Head of caudate nucleus (tissue), 42 donors: Measurements from ENCODE around the gene SMG6.
"Not testable (repeated sequence)": the region's sequence is repeated elsewhere in the genome, so short reads cannot be mapped to it uniquely, and the experiment has no call there.

ENCODE experiments used
- DNase-seq, 42 donors: peaks; one replicate each; pipeline versions ENCODE4 v3.0.0 to v3.0.0-alpha.2; 2020 to 2021; ENCODE audit warnings: mixed read lengths in 7 of 42
- intact Hi-C: fragments of 100-400 bp; cut with DNase I; formaldehyde crosslinking; loops from one replicate; pipeline ENCODE4 v1.15.0; 2022

Gene SMG6

GRCh38 chr17:2172999-2173398 is 130.6 kb downstream of the SMG6 start:
- intact Hi-C loops = no loop called here
- peak in 5 of 42 donors; percentile 18 to 56 (median 37) for DNase-seq

DNA sequence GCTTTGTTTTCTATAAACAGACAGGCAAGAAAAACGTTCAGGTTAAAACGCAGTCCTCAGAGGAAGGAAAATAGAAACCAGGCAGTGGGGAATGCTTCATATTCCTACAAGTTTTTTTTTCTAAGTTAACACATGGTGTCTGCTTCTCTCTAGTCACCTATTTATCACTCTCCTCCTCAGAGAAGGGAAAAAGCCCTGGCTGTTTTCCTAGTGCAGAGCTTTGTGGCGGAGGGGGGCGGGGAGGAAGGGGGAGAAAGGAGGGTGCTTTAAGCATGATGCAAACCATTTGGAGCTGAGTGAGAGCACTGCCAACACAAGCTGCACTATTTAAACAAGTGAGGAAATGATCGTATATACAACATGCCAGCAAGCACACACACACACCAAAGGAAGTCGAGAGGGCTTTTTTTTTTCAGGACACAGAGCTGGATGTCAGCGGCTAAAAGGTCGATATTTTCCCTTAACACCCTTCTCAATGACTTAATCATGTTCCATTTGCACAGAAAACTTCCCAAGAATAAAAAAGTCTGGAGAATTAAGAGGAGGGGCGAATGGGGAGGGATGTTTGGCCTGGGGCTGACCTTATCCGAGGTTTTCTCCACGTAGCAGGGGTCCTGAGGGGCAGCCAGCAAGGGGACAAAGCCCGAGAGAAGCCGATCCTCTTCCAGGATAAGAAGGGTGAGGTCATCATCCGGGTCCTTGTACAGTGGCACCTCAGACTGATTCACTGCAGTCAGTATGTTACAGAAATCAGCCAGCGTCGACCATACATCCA is 131.3 kb downstream of the SMG6 start:
- peak in 22 of 42 donors; percentile 15 to 75 (median 42) for DNase-seq
- intact Hi-C loops = no loop called here

GRCh38 chr17:2171702-2172076 is 131.9 kb downstream of the SMG6 start:
- intact Hi-C loops = no loop called here
- no peak for DNase-seq

- DNase-seq = no peak
- intact Hi-C loops = no loop called here
These were observed 133.6 kb downstream of the SMG6 start for GRCh38 chr17:2170023-2170422.

DNA sequence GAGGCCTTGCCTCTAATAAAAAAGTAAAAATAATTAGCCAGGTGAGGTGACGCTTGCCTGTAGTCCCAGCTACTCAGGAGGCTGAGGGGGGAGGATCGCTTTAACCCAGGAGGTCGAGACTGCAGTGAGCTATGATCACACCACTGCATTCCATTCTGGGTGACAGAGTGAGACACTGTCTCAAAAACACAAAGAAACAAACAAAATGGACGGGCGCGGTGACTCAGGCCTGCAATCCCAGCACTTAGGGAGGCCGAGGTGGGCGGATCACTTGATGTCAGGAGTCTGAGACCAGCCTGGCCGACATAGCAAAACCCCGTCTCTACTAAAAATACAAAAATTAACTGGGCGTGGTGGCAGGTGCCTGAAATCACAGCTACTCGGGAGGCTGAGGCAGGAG is 137.9 kb downstream of the SMG6 start:
- DNase-seq, intact Hi-C loops: not testable (repeated sequence)

DNA sequence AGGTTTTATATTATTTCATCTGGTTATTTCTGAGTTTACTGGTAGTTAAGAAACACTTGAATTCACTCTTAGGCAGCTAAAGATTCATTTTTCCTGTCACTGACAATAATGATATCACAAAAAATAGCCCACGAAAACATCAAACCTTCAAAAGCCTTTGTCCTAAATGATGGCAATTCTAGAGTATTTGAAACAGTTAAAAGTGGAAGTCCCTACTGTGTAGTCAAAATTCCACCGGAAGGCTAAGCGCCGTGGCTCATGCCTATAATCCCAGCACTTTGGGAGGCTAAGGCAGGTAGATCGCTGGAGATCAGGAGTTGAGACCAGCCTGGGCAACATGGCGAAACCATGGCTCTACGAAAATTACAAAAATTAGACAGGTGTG is 145.2 kb downstream of the SMG6 start:
- intact Hi-C loops = no loop called here
- DNase-seq = no peak

- peak in 11 of 42 donors; percentile 14 to 72 (median 38) for DNase-seq
- intact Hi-C loops = no loop called here
These were observed 145.8 kb downstream of the SMG6 start for GRCh38 chr17:2157675-2158395.

DNA sequence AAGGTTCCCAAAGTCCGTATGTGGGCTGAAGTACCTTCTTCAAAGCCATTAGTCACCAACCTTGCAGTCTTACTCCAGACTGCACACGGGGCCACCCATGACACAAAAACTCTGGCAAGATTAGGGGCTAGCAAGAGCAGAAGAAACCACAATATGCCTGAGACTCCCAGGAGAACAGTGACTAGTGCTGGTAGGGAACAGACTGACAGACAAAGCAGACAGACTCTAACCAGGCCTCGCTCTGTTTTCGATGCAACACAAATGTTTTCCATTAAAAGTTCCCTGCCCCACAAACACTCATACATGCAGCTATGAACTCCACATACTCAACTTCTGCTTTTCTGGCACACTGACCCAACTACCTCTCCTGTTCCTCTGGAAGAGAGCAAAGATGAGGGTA is 146.5 kb downstream of the SMG6 start:
- intact Hi-C loops = no loop called here
- DNase-seq = no peak

DNA sequence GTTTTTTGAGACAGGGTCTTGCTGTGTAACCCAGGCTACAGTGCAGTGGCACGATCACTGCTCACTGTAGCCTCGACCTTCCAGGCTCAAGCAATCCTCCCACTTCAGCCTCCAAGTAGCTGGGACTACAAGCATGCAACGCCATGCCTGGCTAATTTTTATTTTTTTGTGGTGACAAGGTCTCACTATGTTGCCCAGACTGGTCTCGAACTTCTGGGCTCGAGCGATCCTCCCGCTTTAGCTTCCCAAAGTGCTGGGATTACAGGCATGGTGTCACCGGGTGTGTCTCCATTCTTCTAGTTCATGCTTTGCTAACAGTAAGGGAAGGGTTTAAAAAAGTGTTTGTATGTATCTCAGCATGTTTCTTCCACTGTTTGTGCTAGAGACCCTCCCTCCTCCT is 146.9 kb downstream of the SMG6 start:
- DNase-seq = no peak
- intact Hi-C loops = no loop called here

DNA sequence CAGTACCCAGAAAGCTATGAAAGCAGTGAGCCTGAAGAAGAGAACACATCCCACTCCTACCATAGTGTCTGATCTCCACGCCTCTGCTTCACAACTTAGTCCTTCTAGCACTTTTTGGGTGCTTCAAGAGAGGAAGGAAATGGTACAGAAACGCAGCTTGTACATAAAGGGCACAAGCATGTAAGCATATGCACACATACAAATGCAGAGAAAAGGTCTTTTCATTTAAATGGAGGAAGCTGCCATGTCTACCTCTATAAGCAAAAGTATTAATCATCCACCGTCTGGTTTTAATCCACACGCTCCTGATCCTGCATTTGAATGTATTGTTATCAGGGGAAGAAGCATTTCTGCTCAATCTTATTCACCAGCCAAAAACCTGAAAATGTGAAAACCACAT is 148.0 kb downstream of the SMG6 start:
- intact Hi-C loops = no loop called here
- DNase-seq = no peak

GRCh38 chr17:2151358-2152033 is 152.1 kb downstream of the SMG6 start:
- intact Hi-C loops = no loop called here
- no peak for DNase-seq

DNA sequence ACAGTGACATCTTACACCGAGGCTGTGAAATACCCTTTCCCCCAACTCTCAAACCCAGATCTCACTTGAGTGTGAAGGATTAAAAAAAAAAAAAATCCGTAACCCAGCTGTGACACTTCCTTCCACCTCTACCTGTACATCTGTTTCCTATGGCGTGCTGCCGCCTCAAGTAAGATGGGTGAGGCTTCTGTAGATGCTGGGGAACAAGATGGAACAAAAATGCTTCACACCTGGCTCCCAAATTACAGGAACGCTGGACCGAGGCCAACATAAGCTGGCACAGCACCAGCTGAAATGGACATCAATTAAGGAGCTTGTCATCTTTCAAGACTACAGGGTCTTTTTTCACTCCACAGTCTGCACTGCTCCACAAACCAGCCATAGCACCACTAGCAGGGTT is 152.8 kb downstream of the SMG6 start:
- no peak for DNase-seq
- intact Hi-C loops = no loop called here

DNA sequence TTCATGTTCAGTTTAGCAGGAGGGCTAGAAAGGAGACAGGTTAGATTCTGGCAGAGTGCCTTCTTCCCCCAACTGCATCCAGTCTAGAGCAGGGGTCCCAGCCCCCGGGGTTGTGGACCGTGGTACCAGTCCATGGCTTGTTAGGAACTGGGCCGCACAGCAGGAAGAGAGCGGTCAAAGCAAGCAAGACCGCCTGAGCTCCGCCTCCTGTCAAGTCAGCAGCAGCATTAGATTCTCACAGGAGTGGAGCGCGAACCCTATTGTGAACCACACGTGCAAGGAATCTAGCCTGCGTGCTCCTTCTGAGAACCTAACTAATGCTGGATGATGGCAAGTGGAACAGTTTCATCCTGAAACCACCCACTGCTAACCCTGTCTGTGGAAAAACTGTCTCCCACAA is 153.7 kb downstream of the SMG6 start:
- intact Hi-C loops = no loop called here
- DNase-seq = no peak

GRCh38 chr17:2146132-2146871 is 157.3 kb downstream of the SMG6 start:
- intact Hi-C loops = no loop called here
- DNase-seq = no peak

DNA sequence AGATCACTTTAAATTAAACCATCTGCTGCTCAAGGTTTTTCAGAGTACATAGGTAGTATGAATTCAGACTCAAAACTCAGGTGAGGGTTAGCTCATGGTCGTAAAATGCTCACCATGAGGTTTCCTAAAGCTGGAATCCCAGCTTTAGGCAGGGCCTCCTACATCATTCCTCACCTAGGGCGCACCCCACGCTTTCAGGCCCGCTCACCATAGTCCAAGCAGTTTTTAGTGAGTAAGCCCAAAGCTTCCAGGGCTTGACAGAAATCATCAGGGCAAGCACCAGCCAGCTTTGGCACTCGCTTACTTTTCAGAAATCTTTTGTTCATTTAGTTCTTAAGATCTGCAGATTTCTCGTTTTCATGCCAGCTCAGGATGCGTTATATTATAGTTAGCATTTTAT is 158.9 kb downstream of the SMG6 start:
- DNase-seq = no peak
- intact Hi-C loops = no loop called here

DNA sequence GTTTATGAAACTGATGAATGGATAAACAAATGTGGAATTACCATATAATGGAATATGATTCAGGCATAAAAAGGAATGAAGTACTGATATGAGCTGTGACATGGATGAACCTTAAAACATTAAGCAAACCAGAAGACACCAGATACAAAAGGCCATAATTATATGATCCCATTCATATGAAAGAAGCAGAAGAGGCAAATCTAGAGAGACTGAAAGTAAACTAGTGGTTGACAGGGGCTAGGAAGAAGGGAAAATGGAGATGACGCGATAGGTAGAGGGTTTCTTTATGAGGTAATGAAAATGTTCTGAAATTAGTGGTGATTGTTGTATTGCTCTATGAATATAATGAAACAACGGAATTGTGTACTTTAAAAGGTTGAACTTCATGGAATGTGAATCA is 160.3 kb downstream of the SMG6 start:
- intact Hi-C loops = no loop called here

DNA sequence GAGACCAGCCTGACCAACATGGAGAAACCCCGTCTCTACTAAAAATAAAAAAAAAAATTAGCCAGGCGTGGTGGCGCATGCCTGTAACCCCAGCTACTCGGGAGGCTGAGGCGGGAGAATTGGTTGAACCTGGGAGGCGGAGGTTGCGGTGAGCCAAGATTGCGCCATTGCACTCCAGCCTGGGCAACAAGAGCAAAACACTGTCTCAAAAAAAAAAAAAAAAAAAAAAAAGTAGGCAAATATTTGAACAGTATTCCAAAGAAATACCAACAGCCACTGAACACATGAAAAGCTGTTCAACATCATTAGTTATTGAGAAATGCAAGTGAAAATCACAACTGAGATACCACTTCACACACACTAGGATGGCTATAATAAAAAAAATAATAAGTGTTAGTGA is 160.9 kb downstream of the SMG6 start:
- intact Hi-C loops, DNase-seq: not testable (repeated sequence)

More for the DNA sequence above, 160.3 kb downstream of the SMG6 start:
- no peak for DNase-seq

- intact Hi-C loops = no loop called here
These were observed 162.9 kb downstream of the SMG6 start for GRCh38 chr17:2140683-2141082.

DNA sequence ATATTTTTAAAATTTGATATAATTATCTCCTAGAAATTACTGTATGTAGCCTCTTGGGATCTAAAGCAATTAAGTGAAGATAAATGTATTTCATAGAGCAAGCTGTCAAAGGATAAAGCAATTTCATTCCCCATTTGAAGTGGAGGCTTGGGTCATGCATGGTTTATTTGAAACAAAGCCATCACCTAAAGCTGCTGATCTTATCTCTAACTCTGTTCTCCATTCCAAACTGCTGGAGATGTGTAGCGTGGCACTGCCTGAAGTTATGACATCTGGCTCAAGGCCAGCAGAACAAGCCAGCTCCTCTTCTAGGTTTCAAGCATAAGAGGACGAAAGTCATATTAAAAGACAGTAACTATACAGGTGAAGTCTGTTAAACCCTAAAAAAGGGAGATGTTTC is 164.8 kb downstream of the SMG6 start:
- no peak for DNase-seq
- intact Hi-C loops = no loop called here

More at GRCh38 chr17:2140683-2141082, 162.9 kb downstream of the SMG6 start:
- no peak for DNase-seq

GRCh38 chr17:2138318-2138717 is 165.3 kb downstream of the SMG6 start:
- intact Hi-C loops = no loop called here
- DNase-seq = no peak
